Mucosa of rectum (tissue), 2 donors: ENCODE results near the gene OPTC.

Source experiments
- H3K27ac ChIP-seq, 2 donors: one replicate each; pipeline ENCODE4 v1.7.0; 2013; ENCODE audit warnings: inconsistent platforms in 2 of 2, low read depth in 2 of 2, low read length in 2 of 2
- H3K27me3 ChIP-seq, 2 donors: one replicate each; pipeline ENCODE4 v1.7.0; 2013; ENCODE audit warnings: low read length in 2 of 2; ENCODE audit not compliant: control insufficient read depth in 2 of 2, insufficient read depth in 2 of 2
- H3K36me3 ChIP-seq, 2 donors: one replicate each; pipeline ENCODE4 v1.7.0; 2013; ENCODE audit warnings: low read length in 2 of 2; ENCODE audit not compliant: control insufficient read depth in 2 of 2, insufficient read depth in 2 of 2
- H3K4me1 ChIP-seq, 2 donors: one replicate each; pipeline ENCODE4 v1.7.0; 2013; ENCODE audit warnings: low read length in 2 of 2, mild to moderate bottlenecking in 1 of 2; ENCODE audit not compliant: control insufficient read depth in 2 of 2, insufficient read depth in 2 of 2
- H3K4me3 ChIP-seq, 2 donors: one replicate each; pipeline ENCODE4 v1.7.0; 2013; ENCODE audit warnings: low read length in 2 of 2
- H3K9ac ChIP-seq, 2 donors: one replicate each; pipeline ENCODE4 v1.7.0; 2013; ENCODE audit warnings: low read length in 2 of 2, low read depth in 1 of 2, mild to moderate bottlenecking in 1 of 2
- H3K9me3 ChIP-seq, 2 donors: one replicate each; pipeline ENCODE4 v1.7.0; 2013; ENCODE audit warnings: low read length in 2 of 2; ENCODE audit not compliant: control insufficient read depth in 2 of 2
- donor health status: healthy.
- donor health status: Normal muscosa, but diverticular disease.

Gene OPTC

GRCh38 chr1:203453616-203454015, 40.3 kb upstream of the OPTC start:
- Histone ChIP-seq H3K4me1 (no peaks in the 10 kb centered on the region), H3K27ac (no peak overlapping the region), H3K36me3 (no peaks in the 10 kb centered on the region)

GRCh38 chr1:203454986-203455471, 38.9 kb upstream of the OPTC start:
- Histone ChIP-seq H3K4me3 (no peak overlapping the region), H3K36me3 (no peaks in the 10 kb centered on the region), H3K27me3 (no peaks in the 10 kb centered on the region), H3K4me1 (no peaks in the 10 kb centered on the region), H3K27ac (no peak overlapping the region), H3K9ac (no peak overlapping the region), H3K9me3 (no peaks in the 10 kb centered on the region)

More at GRCh38 chr1:203453616-203454015, 40.3 kb upstream of the OPTC start:
- no peak overlapping the region for H3K4me3 ChIP-seq
- no peaks in the 10 kb centered on the region for H3K9me3 ChIP-seq
- no peak overlapping the region for H3K9ac ChIP-seq
- H3K27me3 ChIP-seq, result no peaks in the 10 kb centered on the region

GRCh38 chr1:203455706-203456105, 38.2 kb upstream of the OPTC start:
- Histone ChIP-seq H3K4me3 (no peak overlapping the region), H3K9ac (no peak overlapping the region), H3K27ac (no peak overlapping the region), H3K36me3 (no peaks in the 10 kb centered on the region), H3K4me1 (no peaks in the 10 kb centered on the region), H3K27me3 (no peaks in the 10 kb centered on the region), H3K9me3 (no peaks in the 10 kb centered on the region)

GRCh38 chr1:203456577-203456976, 37.4 kb upstream of the OPTC start:
- Histone ChIP-seq H3K4me1 (no peaks in the 10 kb centered on the region), H3K27me3 (no peaks in the 10 kb centered on the region), H3K4me3 (no peak overlapping the region), H3K9ac (no peak overlapping the region), H3K9me3 (no peaks in the 10 kb centered on the region), H3K27ac (no peak overlapping the region), H3K36me3 (no peaks in the 10 kb centered on the region)

- Histone ChIP-seq H3K9ac (no peak overlapping the region), H3K9me3 (no peaks in the 10 kb centered on the region), H3K4me1 (no peaks in the 10 kb centered on the region), H3K27me3 (no peaks in the 10 kb centered on the region), H3K4me3 (no peak overlapping the region), H3K27ac (no peak overlapping the region), H3K36me3 (no peaks in the 10 kb centered on the region)
Measured at GRCh38 chr1:203458078-203458477, 35.9 kb upstream of the OPTC start.

- no peak overlapping the region for H3K9ac ChIP-seq
- H3K27me3 ChIP-seq, result no peaks in the 10 kb centered on the region
- H3K4me3 ChIP-seq, result no peak overlapping the region
- H3K4me1 ChIP-seq, result peaks cover 0 to under 1% of the 10 kb centered on the region in 2 donors
- H3K9me3 ChIP-seq, result no peaks in the 10 kb centered on the region
- no peaks in the 10 kb centered on the region for H3K36me3 ChIP-seq
- no peak overlapping the region for H3K27ac ChIP-seq
Measured at GRCh38 chr1:203459671-203460201, 34.2 kb upstream of the OPTC start.

- Histone ChIP-seq H3K9me3 (no peaks in the 10 kb centered on the region), H3K4me3 (no peak overlapping the region), H3K9ac (no peak overlapping the region), H3K27ac (no peak overlapping the region), H3K27me3 (no peaks in the 10 kb centered on the region), H3K36me3 (no peaks in the 10 kb centered on the region), H3K4me1 (peaks cover 11 to 14% of the 10 kb centered on the region in 2 donors)
Measured at GRCh38 chr1:203461717-203462116, 32.2 kb upstream of the OPTC start.

GRCh38 chr1:203462143-203462542, 31.8 kb upstream of the OPTC start:
- no peaks in the 10 kb centered on the region for H3K9me3 ChIP-seq
- no peaks in the 10 kb centered on the region for H3K36me3 ChIP-seq
- H3K4me3 ChIP-seq, result no peak overlapping the region
- no peaks in the 10 kb centered on the region for H3K27me3 ChIP-seq
- H3K27ac ChIP-seq, result no peak overlapping the region
- peaks cover 13 to 14% of the 10 kb centered on the region in 2 donors for H3K4me1 ChIP-seq
- no peak overlapping the region for H3K9ac ChIP-seq

GRCh38 chr1:203462878-203463277, 31.1 kb upstream of the OPTC start:
- Histone ChIP-seq H3K27ac (no peak overlapping the region), H3K4me1 (peaks cover 14 to 15% of the 10 kb centered on the region in 2 donors), H3K36me3 (no peaks in the 10 kb centered on the region), H3K27me3 (no peaks in the 10 kb centered on the region), H3K9me3 (no peaks in the 10 kb centered on the region), H3K9ac (no peak overlapping the region), H3K4me3 (no peak overlapping the region)

GRCh38 chr1:203463469-203464062, 30.4 kb upstream of the OPTC start:
- Histone ChIP-seq H3K9ac (no peak overlapping the region), H3K4me1 (peaks cover 14 to 15% of the 10 kb centered on the region in 2 donors), H3K36me3 (no peaks in the 10 kb centered on the region), H3K4me3 (no peak overlapping the region), H3K27me3 (no peaks in the 10 kb centered on the region), H3K9me3 (no peaks in the 10 kb centered on the region), H3K27ac (peak overlapping the region; percentile 2 to 59)
